ENCODE results near the gene IP6K1. TPM values are rescaled to one million over a fixed set of nuclear protein-coding genes. Genes with fewer than 3 reads are reported as not detected.

Gene IP6K1
- total RNA-seq, 4 donors from 2014 or later: 30.5 to 41.3 (median 35.8) TPM

DNA sequence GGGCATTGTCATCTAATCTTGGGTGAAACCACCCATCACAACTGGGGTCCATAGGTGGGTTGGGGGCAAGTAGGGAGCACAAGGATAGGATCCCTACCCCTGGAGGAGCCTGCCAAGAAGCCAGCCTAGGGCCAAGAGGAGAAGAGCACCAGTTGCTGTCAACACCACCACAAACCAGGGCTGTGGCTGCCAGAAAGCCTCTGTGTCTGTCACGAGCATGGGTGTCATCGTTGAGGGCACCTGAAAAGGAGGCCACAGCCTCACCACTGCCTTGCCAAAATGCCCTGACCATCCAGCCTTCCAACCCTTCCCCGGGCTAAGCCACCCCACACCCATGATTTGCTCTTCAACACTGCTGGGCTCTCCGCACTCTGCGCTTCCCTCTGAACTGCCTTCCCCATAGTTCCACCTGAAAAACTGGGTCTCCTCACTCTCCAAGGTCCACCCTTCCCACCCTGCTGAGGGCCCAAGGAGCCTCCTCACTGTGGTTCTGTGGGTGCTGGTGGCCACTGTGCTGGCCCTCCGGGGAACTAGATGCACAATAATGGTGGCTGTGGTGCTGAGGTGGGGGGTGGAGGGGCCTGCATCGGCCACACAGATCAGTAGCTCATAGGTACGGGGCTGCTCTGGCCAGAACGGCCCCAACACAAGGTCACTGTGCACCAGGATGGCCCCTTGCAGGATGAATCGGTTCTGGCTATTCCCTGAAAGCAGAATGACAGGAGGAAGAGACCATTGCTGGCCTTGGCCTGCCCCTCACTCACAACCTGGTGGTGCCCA lies 6.2 kb upstream of the IP6K1 start:
- ATAC-seq (ENCODE audit: low FRiP score) (no peak), DNase-seq (ENCODE audit: low spot score) (no peak)
- TF ChIP-seq, protein P1, sequence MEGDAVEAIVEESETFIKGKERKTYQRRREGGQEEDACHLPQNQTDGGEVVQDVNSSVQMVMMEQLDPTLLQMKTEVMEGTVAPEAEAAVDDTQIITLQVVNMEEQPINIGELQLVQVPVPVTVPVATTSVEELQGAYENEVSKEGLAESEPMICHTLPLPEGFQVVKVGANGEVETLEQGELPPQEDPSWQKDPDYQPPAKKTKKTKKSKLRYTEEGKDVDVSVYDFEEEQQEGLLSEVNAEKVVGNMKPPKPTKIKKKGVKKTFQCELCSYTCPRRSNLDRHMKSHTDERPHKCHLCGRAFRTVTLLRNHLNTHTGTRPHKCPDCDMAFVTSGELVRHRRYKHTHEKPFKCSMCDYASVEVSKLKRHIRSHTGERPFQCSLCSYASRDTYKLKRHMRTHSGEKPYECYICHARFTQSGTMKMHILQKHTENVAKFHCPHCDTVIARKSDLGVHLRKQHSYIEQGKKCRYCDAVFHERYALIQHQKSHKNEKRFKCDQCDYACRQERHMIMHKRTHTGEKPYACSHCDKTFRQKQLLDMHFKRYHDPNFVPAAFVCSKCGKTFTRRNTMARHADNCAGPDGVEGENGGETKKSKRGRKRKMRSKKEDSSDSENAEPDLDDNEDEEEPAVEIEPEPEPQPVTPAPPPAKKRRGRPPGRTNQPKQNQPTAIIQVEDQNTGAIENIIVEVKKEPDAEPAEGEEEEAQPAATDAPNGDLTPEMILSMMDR (IDR thresholded peaks at IDR 0.05): no peak

DNA sequence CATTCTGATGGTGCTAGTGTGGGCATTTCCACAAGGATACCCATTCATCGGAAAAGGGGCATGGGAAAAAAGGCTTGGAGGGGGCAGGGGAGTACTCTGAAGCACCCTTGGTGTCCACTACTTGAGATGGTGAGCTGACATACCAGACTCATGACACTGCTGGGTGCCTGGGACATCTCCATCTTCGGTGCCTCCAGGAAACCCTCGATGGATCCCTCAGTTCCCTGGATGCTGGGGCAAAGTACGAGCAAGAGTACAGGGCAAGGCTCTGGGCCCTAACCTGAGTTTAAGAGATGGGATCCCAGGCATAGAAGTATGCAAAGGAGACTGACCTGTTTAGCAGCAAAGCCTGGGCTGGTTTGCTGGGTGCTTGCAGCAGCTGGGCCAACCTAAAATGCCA lies 5.2 kb upstream of the IP6K1 start:
- DNase-seq (ENCODE audit: low spot score): no peak

DNA sequence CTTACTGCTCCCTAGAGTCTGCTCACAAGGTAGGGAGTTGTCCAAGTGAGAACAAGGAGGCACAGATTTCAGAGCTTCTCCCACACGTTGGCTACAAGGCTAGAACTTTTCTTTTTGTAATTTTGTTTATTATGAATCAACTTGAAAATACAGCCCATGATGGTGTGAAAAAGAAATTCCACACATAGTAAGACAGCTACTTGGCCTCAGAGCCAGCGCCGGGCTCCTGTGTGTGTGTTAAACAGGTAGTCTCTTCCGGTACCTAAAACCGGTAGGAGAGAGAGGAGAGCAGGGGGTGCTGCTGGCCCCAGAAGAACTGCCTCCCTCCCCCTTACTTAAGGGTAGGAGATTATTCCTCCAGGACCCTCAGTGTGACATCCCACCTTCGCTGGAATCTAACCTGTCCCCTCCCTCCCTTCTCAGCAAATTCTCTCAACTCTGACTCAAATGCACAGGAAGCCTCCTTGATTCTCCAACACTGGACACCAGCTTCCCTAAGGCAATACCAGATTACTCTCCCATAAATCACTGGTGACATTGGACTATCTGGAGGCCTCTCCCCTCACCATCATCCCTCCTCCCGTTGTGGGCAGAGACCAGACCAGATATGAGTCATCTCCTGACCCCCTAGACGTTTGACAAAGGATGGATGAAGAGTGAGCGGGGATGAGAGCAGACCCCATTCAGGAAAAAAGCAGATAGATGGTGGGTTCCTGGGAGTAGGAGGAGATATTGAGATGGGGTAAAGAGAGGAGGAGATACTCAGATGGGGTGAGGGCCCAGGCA lies 4.5 kb upstream of the IP6K1 start:
- DNase-seq (ENCODE audit: low spot score) (no peak), ATAC-seq (ENCODE audit: low FRiP score) (no peak)
- TF ChIP-seq, protein P1 (IDR thresholded peaks at IDR 0.05): no peak

More for the DNA sequence above, 5.2 kb upstream of the IP6K1 start:
- no peak for ATAC-seq (ENCODE audit: low FRiP score)
- TF ChIP-seq, protein P1 (IDR thresholded peaks at IDR 0.05): no peak

DNA sequence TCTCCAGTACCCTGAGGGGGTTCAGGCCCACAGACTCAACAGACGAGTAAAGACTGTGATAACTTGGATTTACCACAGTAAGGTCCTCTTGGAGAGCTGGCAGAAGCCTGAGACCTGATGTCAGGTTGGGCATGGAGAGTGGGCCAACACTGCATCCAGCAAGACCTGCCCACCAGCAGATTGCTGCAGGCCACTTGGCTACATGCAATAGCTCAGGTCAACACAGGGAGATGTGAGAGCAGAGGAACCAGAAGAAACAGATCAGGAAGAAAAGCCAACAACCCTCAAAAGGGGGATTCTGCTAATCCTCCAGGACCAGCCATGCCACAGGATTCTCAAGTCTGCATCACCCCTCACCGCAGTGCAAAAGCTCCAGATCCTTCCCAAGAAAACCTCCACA lies 1.7 kb upstream of the IP6K1 start:
- no peak for ATAC-seq (ENCODE audit: low FRiP score)
- DNase-seq (ENCODE audit: low spot score): no peak

DNA sequence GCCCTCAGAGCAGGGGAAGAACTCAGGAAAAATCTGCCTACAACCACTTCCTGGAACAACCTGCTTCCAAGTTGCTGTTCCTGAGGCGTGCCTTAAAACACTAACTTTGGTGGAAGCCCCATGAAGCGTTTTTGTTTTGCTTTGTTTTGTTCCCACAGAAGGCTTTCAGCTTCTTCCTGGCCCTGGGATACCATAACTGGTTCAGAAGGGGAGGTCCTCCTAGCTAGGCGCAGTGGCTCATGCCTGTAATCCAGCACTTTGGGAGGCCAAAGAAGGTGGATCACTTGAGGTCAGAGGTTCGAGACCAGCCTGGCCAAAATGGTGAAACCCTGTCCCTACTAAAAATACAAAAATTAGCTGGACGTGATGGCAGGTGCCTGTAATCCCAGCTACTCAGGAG lies 1.2 kb upstream of the IP6K1 start:
- TF ChIP-seq, protein P1 (IDR thresholded peaks at IDR 0.05): no peak
- ATAC-seq (ENCODE audit: low FRiP score) (no peak), DNase-seq (ENCODE audit: low spot score) (no peak)

More for the DNA sequence above, 1.7 kb upstream of the IP6K1 start:
- TF ChIP-seq, protein P1 (IDR thresholded peaks at IDR 0.05): no peak

DNA sequence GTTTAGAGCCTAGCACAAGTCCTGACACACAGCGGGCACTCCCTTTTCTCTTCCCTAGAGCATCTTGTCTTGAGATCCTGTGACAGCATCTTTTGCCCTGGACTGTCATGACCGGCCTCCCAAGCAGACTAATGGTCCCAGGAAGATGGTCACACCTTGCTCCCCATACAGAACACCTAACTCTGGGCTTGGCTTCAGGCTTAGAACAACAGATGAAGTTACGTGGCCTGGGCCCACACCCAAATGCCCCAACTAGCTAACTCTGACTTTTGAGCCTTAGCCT lies 781 bp upstream of the IP6K1 start:
- DNase-seq (ENCODE audit: low spot score): no peak
- no peak for ATAC-seq (ENCODE audit: low FRiP score)
- TF ChIP-seq, protein P1 (IDR thresholded peaks at IDR 0.05): no peak

Data from omental fat pad (tissue), 4 donors.